Calu3 (cell line): ENCODE measurements around the gene ACSS2. TPM values are rescaled to one million over a fixed set of nuclear protein-coding genes. Genes with fewer than 3 reads are reported as not detected.

ENCODE experiments used
- BruUV-seq: library from RNA; stranded (reverse); fragments of 400-500 nt; replicated peaks from 2 replicates; lab custom pipeline; 2021; lab: Mats Ljungman, UMichigan
- CTCF ChIA-PET: fragments of 300-600 bp; sonication (Branson Sonifier 250); formaldehyde crosslinking; loops from one replicate; lab custom pipeline; 2022; ENCODE audit warnings: antibody characterized with exemption; lab: Charles Lee
- DNase-seq: peaks from one replicate; pipeline ENCODE4 v3.0.0; 2022
- H3K27ac Mint-ChIP-seq: one replicate; pipeline ENCODE4 v1.8.0; 2022; ENCODE audit warnings: mixed read lengths; ENCODE audit not compliant: unreplicated experiment
- H3K27me3 Mint-ChIP-seq: one replicate; pipeline ENCODE4 v1.8.0; 2022; ENCODE audit warnings: mixed read lengths; ENCODE audit not compliant: unreplicated experiment
- H3K36me3 Mint-ChIP-seq: one replicate; pipeline ENCODE4 v1.8.0; 2022; ENCODE audit warnings: mild to moderate bottlenecking, moderate library complexity, mixed read lengths; ENCODE audit not compliant: insufficient read depth, unreplicated experiment
- H3K4me1 Mint-ChIP-seq: one replicate; pipeline ENCODE4 v1.8.0; 2022; ENCODE audit warnings: mild to moderate bottlenecking, low read depth, mixed read lengths; ENCODE audit not compliant: unreplicated experiment
- H3K4me3 Mint-ChIP-seq: one replicate; pipeline ENCODE4 v1.8.0; 2022; ENCODE audit warnings: mild to moderate bottlenecking, low read depth, moderate library complexity, mixed read lengths; ENCODE audit not compliant: unreplicated experiment
- H3K9me3 Mint-ChIP-seq: one replicate; pipeline ENCODE4 v1.8.0; 2022; ENCODE audit warnings: low read depth, mixed read lengths; ENCODE audit not compliant: unreplicated experiment
- CTCF ChIP-seq: fragments of 200-600 bp; IDR thresholded peaks from one replicate; pipeline ENCODE4 v1.8.0; 2022; ENCODE audit warnings: antibody characterized with exemption; ENCODE audit not compliant: unreplicated experiment
- intact Hi-C: fragments of 100-400 bp; cut with micrococcal nuclease; formaldehyde crosslinking; loops from one replicate; pipeline ENCODE4 v1.10.0; 2022; ENCODE audit not compliant: unreplicated experiment
- total RNA-seq: library from RNA; stranded (reverse); gene quantifications from 2 replicates; pipeline ENCODE4 v1.2.3, GENCODE V29; 2022

ACSS2 gene
- total RNA-seq, 1 experiment from 2014 or later = 34.9 TPM

GRCh38 chr20:34842143-34842542 is 34.3 kb upstream of the ACSS2 start:
- intact Hi-C loops = no loop called here
- CTCF ChIA-PET = no interaction called here
- H3K27ac Mint-ChIP-seq = no peak overlapping the region
- no TSS peak for BruUV-seq
- no peak for TF ChIP-seq CTCF
- no peaks in the 10 kb centered on the region for H3K36me3 Mint-ChIP-seq
- H3K9me3 Mint-ChIP-seq = no peaks in the 10 kb centered on the region
- H3K27me3 Mint-ChIP-seq = peaks cover 44% of the 10 kb centered on the region
- no peaks in the 10 kb centered on the region for H3K4me1 Mint-ChIP-seq
- DNase-seq = no peak
- no peak overlapping the region for H3K4me3 Mint-ChIP-seq

- DNase-seq = no peak
- H3K4me1 Mint-ChIP-seq = no peaks in the 10 kb centered on the region
- CTCF ChIA-PET = interaction anchor here (0.6 kb wide), 1 partner anchor 25 kb away, joined by 3 read pairs; no protein-coding TSS in a partner anchor
- H3K9me3 Mint-ChIP-seq = no peaks in the 10 kb centered on the region
- no TSS peak for BruUV-seq
- intact Hi-C loops = no loop called here
- no peak for TF ChIP-seq CTCF
- no peak overlapping the region for H3K4me3 Mint-ChIP-seq
- no peak overlapping the region for H3K27ac Mint-ChIP-seq
- peaks cover 51% of the 10 kb centered on the region for H3K27me3 Mint-ChIP-seq
- no peaks in the 10 kb centered on the region for H3K36me3 Mint-ChIP-seq
Measured at GRCh38 chr20:34843421-34843820, 33.0 kb upstream of the ACSS2 start.

GRCh38 chr20:34848597-34848996 is 27.8 kb upstream of the ACSS2 start:
- CTCF ChIA-PET = interaction anchor here (0.6 kb wide), 1 partner anchor 28 kb away, joined by 3 read pairs; the partner anchor contains the start of gene ACSS2
- H3K9me3 Mint-ChIP-seq = no peaks in the 10 kb centered on the region
- no peaks in the 10 kb centered on the region for H3K36me3 Mint-ChIP-seq
- BruUV-seq = no TSS peak
- no peak overlapping the region for H3K27ac Mint-ChIP-seq
- intact Hi-C loops = no loop called here
- no peak for DNase-seq
- TF ChIP-seq CTCF = no peak
- no peaks in the 10 kb centered on the region for H3K4me1 Mint-ChIP-seq
- H3K27me3 Mint-ChIP-seq = peaks cover 18% of the 10 kb centered on the region
- no peak overlapping the region for H3K4me3 Mint-ChIP-seq

GRCh38 chr20:34849778-34850177 is 26.6 kb upstream of the ACSS2 start:
- no TSS peak for BruUV-seq
- intact Hi-C loops = no loop called here
- no peak for DNase-seq
- CTCF ChIA-PET = interaction anchor here (0.7 to 1.8 kb wide), 3 partner anchors 12 to 83 kb away, joined by 3 to 6 read pairs (median 5); no protein-coding TSS in a partner anchor
- Mint-ChIP-seq H3K4me1 (no peaks in the 10 kb centered on the region), H3K9me3 (no peaks in the 10 kb centered on the region), H3K27me3 (peaks cover 18% of the 10 kb centered on the region), H3K27ac (no peak overlapping the region), H3K36me3 (no peaks in the 10 kb centered on the region), H3K4me3 (no peak overlapping the region)
- no peak for TF ChIP-seq CTCF
